Stimulated activated CD8-positive, alpha-beta memory T cell treated with anti-CD3 and anti-CD28 coated beads, Interleukin-4, amount 100 ng/mL, for 4 hours (primary cell): ENCODE results near the gene TSPO2.

Source experiments
- DNase-seq, 2 donors: peaks; one replicate each; pipeline ENCODE4 v3.0.0-alpha.2; 2020; ENCODE audit warnings: low read depth in 2 of 2, low spot score in 1 of 2

Gene TSPO2

DNA sequence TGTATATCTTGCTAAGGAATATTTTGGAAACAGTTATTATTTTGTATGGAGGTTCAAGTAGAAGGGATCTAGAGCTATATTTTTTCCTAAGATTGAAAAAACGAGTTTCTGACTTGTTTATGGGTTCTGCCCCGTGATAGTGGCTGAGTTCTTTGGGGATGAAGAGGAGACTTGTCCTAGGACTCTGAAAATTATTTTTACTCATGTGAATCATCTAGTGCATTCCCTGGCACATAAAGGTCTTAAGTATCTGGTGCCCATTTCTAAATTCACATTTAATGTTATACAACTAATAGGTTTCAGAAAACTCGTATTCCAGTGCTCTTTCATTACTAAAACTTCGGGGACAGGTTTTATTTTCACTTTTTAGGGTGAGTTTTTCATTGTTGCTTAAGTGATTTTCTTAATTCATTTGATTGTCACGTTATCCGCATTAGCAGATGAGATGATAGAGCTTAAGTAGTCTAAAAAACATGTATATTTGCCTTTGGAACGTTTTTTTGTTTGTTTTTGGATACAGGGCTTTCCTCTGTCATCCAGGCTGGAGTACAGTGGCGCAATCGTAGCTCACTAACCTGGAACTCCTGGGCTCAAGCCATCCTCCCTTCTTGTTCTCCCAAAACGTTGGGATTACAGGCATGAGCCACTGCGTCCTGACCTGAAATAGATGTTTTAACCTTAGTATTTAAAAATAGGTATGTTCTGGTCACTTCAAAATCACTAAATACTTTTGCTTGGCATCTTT is 32.6 kb downstream of the TSPO2 start:
- DNase-seq: no peak

DNA sequence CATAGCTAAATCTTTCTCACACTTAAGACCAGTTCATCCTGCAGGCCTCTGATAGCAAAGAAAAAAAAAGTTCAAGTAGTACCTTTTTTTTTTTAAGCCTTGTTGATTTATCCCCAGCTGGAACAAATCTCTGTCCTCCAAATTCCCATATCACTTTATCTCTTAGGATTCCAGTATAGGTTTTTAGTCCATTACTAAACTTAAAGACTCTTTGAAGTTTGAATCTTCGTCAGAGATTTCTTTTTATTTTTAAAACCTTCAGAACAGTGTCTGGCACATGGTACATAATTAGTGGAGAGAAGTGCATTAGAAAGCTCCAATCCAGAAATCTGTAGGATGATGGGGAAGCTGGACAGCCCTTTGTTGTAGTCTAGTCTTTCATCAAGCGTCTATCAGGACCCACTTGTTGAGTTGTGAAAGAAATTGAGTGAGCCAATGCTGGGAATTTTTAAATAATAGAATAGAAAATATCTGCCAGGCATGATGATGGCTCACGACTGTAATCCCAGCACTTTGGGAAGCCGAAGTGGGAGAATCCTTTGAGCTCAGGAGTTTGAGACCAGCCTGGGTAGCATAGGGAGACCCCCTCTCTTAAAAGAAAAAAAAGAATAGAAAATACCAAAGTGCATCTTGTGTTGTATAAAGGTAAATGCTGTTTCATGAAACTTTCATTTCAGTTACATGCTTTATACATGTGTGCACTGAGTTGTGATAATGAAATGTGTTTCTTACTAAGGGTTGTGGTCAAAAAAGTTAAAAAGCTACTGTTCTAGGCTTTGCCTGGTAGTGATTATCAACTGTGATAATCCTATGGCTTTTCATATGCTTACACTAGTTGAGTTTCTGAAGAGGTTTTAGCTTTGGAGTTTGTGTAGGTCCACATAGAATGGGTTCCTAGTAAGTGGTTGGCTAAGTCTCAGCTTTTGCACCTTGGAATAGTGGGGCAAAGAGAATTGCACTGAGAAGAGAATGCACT is 33.7 kb downstream of the TSPO2 start:
- no peak for DNase-seq

DNA sequence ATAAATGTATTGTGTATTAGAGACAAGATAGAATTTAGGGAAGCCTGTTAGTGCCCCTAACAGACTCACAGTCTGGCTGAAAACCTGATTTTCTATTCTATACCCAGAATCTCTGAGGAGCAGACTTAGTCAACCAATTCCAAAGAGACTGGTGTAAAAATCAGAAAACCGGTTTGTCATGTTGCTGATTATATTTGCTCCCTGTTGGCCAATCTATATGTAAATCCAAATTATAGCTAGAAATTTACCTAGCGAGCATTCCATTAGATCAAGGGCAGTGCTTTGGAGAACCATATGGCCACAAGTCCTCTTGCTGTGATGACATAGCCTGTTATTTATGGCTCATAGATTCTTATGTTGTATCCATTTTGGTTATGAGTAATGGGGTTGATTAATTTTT is 35.3 kb downstream of the TSPO2 start:
- DNase-seq: no peak

DNA sequence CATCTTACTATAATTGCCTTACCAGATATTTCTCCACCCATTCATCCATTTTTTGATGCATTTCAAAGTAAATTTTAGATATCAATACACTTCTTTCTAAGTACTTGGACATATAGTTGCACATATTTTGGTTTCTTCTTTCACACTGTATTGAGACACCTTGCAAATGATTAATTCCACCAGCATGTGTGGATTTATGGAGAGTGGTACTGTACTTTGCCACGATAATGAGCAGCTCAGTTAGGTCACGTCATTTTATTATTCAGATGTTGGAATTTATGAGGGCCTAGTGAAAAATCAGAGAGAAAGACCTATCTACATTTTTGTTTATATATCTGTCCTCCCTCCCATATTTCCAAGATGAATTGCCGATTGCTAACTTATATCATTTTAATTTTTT is 35.8 kb downstream of the TSPO2 start:
- DNase-seq: no peak

DNA sequence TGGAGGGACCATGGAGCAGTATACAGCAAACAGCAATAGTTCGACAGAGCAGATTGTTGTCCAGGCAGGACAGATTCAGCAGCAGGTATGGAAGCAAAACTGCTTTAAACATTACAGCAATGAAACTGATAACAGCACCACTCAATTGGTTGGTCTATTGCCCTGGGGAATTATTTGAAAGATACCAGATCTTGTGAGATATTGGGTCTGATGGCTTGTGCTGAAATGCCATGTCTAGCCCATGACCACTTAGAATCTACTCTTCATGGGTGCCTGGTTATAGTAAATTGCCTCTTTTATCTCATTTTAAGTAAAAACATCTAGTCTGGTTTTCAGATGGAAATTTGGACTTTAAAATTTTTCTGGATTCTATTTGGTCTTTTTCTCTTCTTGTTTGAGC is 36.8 kb downstream of the TSPO2 start:
- no peak for DNase-seq

DNA sequence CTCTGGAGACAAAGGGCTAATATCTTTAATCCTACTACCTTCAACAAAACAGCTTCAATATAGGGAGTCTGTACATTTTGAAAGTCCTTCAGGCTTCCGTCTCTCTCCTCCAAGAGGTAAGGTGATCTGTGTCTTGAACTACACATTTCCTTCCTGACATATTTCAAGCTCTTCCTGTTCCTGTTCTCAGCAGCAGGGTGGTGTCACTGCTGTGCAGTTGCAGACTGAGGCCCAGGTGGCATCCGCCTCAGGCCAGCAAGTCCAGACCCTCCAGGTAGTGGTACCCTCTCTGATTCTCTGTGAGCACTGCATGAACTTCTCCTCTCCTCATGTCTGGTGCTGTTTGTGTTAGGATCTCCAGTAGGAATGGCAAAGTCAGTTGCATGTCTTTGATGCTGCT is 38.4 kb downstream of the TSPO2 start:
- no peak for DNase-seq

DNA sequence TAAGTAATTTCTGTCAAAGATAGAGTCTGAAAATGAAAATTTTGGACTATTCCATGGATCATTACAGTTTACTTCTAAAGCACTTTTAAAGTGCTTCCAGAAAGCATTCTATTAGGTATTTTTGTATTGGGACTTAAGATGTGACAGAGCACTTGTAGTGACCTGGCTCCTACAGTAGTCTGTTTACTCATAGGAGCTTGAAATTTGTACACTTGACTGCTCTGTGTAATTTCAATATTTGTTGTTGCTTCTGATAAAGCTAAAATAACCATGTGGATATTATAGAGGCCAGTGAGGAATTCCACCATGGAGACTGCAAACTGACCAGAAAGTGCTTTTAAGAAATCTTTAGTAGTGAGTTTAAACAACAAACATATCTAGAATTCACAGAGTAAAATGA is 40.8 kb downstream of the TSPO2 start:
- DNase-seq: no peak

DNA sequence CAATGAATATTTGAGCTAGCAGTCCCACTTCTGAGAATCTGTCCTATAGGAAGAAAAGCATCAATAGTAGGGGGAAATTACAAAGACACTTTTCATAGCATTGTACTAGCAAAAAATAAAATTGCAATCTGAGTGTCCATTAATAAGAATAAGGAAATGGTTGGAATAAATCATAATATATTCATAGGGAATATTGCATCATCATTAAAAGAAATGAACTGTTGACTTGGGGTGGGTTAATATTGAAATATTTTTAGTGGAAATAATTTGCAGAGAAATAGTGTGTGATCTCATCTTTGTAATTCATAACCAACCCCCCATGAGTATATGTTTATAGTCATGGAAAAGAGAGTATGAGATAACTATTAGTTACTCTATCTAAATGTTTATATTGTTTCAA is 42.9 kb downstream of the TSPO2 start:
- no peak for DNase-seq

DNA sequence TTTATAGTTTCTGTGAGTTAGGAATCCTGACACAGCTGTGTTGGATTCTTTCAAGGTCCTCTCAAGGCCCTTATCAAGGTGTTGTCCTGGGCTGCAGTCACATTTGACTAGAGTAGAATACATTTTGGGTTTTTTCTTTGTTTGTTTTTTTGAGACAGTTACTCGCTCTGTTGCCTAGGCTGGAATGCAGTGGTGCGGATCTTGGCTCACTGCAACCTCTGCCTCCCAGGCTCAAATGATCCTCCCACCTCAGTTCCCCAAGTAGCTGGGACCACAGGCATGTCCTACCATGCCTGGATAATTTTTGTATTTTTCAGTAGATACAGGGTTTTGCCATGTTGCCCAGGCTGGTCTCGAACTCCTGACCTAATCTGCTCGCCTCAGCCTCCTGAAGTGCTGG is 46.2 kb downstream of the TSPO2 start:
- DNase-seq: no peak

DNA sequence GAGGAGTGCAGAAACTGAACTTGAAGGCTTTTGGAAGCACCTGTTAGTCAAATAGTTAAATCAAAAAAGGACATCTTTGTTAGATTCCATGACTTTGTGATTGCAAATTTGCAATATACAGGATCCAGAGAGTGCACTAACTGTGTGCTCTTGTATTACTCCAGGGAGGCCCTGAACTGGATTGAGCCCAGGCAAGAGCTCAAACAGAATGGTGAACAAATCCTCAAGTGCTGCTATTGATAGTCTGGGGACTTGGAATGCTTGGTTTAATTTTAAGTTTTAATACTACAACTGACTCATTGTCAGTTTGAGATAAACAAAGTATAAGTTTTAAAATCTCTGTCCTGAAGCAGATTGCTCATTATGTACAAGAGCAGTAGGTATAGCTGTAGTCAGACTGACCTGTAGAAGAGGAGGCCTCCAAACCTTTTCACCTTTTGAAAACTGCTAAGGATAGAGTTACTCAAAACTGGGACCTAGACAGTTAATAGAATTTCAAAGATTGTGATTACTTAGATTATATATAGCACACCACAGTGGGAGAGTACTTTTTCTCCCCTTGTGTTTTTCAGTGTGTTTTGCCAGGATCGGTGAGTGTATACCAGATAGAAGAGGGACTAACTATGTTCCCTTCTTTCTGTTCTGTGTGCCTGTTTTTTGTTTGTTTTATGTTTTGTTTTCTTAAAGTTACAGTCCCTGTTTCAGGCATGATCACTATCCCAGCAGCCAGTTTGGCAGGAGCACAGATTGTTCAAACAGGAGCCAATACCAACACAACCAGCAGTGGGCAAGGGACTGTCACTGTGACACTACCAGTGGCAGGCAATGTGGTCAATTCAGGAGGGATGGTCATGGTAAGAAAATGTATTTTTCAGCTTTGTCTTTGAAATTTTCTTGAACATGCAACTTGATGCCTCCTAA is 48.8 kb downstream of the TSPO2 start:
- no peak for DNase-seq

DNA sequence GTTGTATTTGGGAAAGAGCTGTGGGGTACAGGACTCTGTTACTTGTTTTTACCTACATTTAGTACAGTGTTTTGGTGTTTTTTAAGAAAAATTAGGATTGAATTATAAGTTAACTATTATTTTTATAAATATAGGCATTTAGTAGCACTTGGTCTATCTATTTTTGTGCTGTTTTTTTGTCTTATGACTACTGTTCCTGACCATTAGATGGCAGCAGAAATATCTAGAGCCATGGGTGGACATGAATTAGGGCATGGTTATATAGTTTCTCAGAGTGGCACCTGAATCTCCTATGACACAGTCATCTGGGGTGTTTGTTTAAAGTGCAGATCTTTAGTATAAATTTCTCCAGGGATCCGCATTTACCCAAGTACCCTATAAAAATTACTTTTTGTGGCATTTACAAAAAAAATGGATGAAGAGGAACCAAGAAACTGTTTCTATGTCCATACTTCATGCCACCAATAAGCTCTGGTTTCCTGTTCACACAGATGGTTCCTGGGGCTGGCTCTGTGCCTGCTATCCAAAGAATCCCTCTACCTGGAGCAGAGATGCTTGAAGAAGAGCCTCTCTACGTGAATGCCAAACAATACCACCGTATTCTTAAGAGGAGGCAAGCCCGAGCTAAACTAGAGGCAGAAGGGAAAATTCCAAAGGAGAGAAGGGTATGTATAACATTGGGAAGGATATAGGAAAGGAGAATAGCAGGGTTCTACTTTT is 50.3 kb downstream of the TSPO2 start:
- no peak for DNase-seq

DNA sequence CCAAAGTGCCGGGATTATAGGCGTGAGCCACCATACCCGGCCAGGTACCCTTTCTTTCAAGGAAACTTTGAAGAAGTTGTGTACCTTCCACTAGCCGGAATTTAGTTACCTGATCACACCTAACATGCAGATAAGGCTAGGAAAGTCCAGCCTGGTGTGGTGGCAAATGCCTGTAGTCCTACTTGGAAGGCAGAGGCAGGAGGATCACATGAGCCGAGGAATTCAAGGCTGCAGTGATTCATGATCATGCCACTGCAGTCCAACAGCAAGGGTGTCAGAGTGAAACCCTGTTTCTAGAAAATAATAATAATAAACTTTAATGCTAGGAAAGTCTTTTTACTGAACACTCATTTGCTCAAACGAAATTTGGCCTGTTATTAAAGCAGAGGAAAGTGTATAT is 51.5 kb downstream of the TSPO2 start:
- DNase-seq: no peak
